Activated T-helper 1 cell treated with anti-CD3 and anti-CD28 coated beads, Interleukin-12 subunit alpha, Interleukin-12 subunit beta, Interleukin-2, Interleukin-4 antibody, amounts not matched to agents 30 ng/mL and 10 ng/mL and 1 ng/mL, durations not matched to agents 14 hours and 24 hours and 36 hours (primary cell): ENCODE measurements around the gene CASP3. TPM values are rescaled to one million over a fixed set of nuclear protein-coding genes. Genes with fewer than 3 reads are reported as not detected.
"Not testable (repeated sequence)": the region's sequence is repeated elsewhere in the genome, so short reads cannot be mapped to it uniquely, and the experiment has no call there.

ENCODE experiments used
- DNase-seq: peaks from one replicate; pipeline ENCODE4 v3.0.0; 2021; ENCODE audit warnings: low spot score
- H3K27ac Mint-ChIP-seq: one replicate; pipeline ENCODE4 v1.8.0; 2021; ENCODE audit warnings: mild to moderate bottlenecking, mixed read lengths
- H3K27me3 Mint-ChIP-seq: one replicate; pipeline ENCODE4 v1.8.0; 2022; ENCODE audit warnings: mild to moderate bottlenecking, moderate library complexity, mixed read lengths; ENCODE audit not compliant: insufficient read depth
- H3K36me3 Mint-ChIP-seq: one replicate; pipeline ENCODE4 v1.8.0; 2021; ENCODE audit warnings: low read depth, mixed read lengths
- H3K4me1 Mint-ChIP-seq: one replicate; pipeline ENCODE4 v1.8.0; 2021; ENCODE audit warnings: low read depth, mixed read lengths
- H3K4me3 Mint-ChIP-seq: one replicate; pipeline ENCODE4 v1.8.0; 2021; ENCODE audit warnings: mild to moderate bottlenecking, moderate library complexity, mixed read lengths
- H3K9me3 Mint-ChIP-seq: one replicate; pipeline ENCODE4 v1.8.0; 2021; ENCODE audit warnings: mixed read lengths
- intact Hi-C: fragments of 100-400 bp; cut with micrococcal nuclease; formaldehyde crosslinking; loops from one replicate; pipeline ENCODE4 v1.15.1; 2024
- total RNA-seq: library from RNA; stranded (reverse); gene quantifications from 2 replicates; pipeline ENCODE4 v1.2.3, GENCODE V29; 2022

CASP3 gene
- total RNA-seq, 1 donor from 2014 or later = 116 TPM

DNA sequence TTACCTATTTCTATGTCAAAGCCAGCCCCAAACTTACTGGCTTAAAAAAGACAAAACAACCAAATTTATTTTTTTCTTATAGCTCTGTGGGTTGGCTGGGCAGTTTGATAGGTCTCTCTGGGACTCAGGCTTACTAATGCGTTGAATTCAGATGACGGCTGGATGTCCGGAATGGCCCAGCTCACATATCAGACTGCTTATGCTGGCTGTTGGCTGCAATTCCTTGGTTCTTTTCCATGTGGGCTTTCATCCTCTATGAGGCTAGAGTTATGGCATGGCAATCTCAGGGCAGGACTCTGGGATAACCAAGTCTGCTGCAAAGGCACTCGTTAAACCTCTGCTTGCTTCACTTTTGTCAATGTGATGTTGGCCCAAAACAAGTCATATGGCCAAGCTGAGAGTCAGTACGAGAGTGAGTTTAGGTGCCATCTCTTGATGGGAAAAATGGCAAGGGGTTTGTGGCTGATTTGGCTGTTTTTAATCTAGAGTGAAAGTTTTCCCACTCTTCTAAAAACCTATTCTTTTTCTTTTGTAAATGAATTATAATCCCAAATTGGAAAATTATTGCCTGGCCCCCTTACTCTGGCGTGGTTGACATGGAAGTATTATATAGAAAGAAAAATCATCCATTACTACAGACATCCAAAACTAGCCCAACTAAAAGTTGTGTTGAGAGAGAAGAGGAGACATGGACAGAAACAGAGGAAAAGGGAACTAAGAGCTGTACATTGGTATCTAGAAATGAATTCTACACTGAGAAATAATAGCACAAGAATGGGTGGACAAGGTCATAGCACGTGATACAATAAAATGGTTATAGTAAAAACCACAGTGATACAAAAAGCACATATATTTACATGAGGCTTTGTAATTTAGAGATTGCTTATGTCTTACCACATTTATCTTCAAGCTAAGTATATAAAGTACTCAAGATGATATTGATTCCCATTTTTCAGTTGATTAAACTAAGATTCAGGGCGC is 6.9 kb upstream of the CASP3 start:
- Mint-ChIP-seq H3K36me3 (peaks cover 21% of the 10 kb centered on the region), H3K9me3 (no peaks in the 10 kb centered on the region), H3K27ac (no peak overlapping the region), H3K4me3 (no peak overlapping the region), H3K4me1 (peaks cover 19% of the 10 kb centered on the region), H3K27me3 (no peaks in the 10 kb centered on the region)
- DNase-seq = no peak
- intact Hi-C loops = no loop called here

DNA sequence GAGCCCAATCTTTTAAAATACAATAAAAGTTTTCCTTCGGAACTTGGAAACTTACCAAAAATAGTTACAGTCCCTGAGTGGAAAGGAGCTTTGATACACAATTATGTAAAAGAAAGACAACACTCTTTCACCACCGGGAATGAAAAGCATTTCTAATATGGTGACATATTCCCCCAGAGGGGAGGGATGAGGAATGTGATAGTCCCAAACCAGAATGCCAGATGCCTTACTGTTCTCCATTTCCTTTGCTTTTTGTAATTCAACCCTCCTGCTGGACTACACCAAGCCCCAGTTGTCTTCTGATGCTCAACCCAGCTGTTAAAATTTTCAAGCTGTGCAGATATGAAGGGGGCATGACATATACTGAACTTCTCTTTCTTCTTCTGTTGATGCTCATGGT is 4.4 kb upstream of the CASP3 start:
- Mint-ChIP-seq H3K27ac (no peak overlapping the region), H3K4me1 (peaks cover 28% of the 10 kb centered on the region), H3K36me3 (peaks cover 21% of the 10 kb centered on the region), H3K27me3 (no peaks in the 10 kb centered on the region), H3K9me3 (no peaks in the 10 kb centered on the region), H3K4me3 (no peak overlapping the region)
- intact Hi-C loops = no loop called here
- no peak for DNase-seq

DNA sequence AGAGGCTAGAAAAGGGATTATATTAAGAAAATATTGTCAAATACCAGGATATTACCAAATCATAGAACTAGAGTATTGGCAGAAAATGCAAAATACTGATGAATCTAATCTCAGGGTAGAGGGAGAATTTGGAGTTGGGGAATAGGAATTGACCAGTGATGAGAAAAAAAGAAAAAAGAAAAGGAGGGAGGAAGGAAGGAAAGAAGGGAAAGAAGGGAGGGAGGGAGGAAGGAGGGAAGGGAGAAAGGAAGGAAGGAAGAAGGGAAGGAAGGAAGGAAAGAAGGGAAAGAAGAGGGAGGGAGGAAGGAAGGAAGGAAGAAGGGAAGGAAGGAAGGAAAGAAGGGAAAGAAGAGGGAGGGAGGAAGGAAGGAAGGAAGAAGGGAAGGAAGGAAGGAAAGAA is 3.4 kb upstream of the CASP3 start:
- H3K27me3 Mint-ChIP-seq, DNase-seq, intact Hi-C loops, H3K27ac Mint-ChIP-seq, H3K4me3 Mint-ChIP-seq, H3K9me3 Mint-ChIP-seq: not testable (repeated sequence)
- Mint-ChIP-seq H3K36me3 (peaks cover 30% of the 10 kb centered on the region), H3K4me1 (peaks cover 33% of the 10 kb centered on the region)

DNA sequence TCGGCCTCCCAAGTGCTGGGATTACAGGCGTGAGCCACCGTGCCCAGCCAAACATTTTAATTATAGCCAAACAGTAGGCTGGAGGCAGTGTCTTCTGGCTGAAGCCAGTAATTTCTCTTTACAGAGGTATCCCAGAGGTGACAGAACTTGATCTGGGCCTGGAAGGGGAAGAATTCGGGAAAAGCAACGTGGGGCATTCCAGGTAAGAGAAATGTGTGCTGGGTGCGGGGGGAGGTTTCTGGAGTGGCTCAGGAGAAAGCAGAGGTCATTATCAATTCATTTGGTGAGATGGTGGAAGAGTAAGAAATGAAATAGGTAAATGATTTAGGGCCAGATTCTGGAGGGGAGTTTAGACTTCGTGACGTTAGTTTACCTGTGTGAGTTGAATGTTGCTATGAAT is 2.7 kb upstream of the CASP3 start:
- no peaks in the 10 kb centered on the region for H3K9me3 Mint-ChIP-seq
- no peak overlapping the region for H3K27ac Mint-ChIP-seq
- no peak for DNase-seq
- H3K4me3 Mint-ChIP-seq = peak overlapping the region; percentile 6
- peaks cover 33% of the 10 kb centered on the region for H3K36me3 Mint-ChIP-seq
- intact Hi-C loops = no loop called here
- H3K4me1 Mint-ChIP-seq = peaks cover 40% of the 10 kb centered on the region
- no peaks in the 10 kb centered on the region for H3K27me3 Mint-ChIP-seq

DNA sequence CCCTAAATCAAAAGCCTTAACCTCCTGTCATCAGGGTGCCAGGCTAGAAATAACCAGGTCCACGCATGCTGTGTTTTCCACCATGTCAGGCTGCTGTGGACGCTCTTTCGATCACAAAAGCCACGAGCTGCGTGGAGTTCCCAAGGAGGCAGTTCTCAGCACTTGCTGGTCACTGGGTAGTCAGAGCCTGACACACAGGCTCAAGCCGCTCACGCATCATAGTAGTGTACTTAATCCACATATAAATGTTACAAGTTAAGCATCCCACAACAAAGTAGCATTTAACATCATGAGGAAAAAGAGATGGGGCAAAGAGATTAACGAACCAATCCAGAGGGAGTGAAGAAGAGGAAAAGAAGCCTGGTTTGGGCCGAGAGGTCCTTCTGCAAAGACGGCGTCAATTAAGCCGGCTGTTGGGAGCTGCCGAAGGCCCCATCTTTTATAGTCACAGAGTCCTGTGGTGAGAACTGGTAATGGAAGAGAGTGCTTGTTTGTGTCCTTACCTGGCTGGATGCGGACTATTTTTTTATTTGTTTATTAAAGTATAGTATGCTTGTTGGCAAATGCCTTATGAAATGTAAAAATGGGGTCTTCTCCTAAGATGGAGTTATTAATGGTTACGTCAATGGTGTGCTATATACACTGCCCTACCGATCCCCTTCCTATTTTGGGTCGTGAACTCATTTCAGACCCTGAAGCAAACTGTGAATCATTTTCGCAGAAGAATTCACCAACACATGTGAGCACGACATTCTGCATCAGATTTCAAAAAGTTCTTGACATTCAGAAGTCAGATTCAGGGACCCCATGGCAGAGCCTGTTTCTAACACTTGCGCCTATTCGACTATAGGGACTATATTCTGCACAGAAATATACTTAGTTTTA is 966 bp upstream of the CASP3 start:
- H3K27ac Mint-ChIP-seq = peak overlapping the region; percentile 91
- H3K27me3 Mint-ChIP-seq = no peaks in the 10 kb centered on the region
- H3K36me3 Mint-ChIP-seq = peaks cover 43% of the 10 kb centered on the region
- intact Hi-C loops = loop anchor here (1.0 to 5.0 kb wide), 20 partner anchors 18 to 1145 kb away; partner anchors contain the start of genes ANKRD37, CENPU, ING2 and IRF2
- H3K4me3 Mint-ChIP-seq = peak overlapping the region; percentile 91
- peaks cover 50% of the 10 kb centered on the region for H3K4me1 Mint-ChIP-seq
- no peak for DNase-seq
- no peaks in the 10 kb centered on the region for H3K9me3 Mint-ChIP-seq

DNA sequence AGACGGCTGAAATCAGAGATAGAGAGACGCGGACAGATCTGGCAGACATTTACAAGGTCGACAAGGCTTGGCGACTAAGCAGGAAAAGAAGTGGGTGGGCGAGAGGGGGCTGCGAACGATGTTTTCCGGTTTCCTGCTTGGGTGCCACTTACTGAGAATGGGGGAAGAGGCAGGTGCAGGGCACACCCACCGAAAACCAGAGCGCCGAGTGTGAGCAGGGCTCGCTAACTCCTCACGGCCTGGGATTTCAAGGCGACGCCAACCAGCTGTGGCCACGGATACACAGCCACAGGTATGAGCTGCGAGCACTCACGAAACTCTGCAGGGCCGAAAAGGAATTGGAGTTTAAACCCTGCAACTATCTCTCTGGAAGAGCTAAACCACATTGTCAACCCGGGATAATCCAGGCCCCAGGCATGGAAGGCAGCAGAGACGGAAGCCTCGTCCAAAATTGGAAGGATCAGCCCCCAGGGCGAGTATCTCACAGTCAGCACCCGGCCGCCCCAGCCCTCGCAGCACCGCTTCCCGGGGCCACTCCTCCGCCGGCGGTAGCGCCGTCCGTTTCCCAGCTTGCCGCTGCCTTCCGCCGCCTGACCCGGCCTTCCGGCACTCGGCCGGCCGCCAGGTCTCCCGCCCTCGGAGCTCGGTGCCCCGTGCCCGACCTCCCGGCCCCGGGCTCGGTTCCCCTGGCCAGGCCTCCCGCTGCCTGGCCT is 778 bp downstream of the CASP3 start:
- H3K36me3 Mint-ChIP-seq = peaks cover 47% of the 10 kb centered on the region
- H3K9me3 Mint-ChIP-seq = no peaks in the 10 kb centered on the region
- H3K4me1 Mint-ChIP-seq = peaks cover 66% of the 10 kb centered on the region
- peak; percentile 48 for DNase-seq
- intact Hi-C loops = loop anchor here (1.0 to 5.0 kb wide), 21 partner anchors 20 to 1144 kb away; partner anchors contain the start of genes ANKRD37, CENPU, ING2 and IRF2
- peak overlapping the region; percentile 91 for H3K27ac Mint-ChIP-seq
- no peaks in the 10 kb centered on the region for H3K27me3 Mint-ChIP-seq
- peak overlapping the region; percentile 95 for H3K4me3 Mint-ChIP-seq

DNA sequence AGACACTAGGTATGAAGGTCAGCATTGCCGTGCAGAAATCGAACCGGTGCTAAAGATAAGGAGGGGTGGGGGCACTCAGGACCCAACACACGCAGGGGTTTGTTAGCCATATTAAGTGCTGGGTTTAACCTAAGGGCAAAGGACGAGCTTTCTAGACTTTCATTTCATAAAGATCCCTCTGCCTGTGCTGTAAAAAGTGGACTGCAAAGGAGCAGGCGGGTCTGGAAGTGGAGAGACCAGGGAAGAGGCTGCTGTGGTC is 1.3 kb downstream of the CASP3 start:
- Mint-ChIP-seq H3K4me1 (peaks cover 66% of the 10 kb centered on the region), H3K36me3 (peaks cover 47% of the 10 kb centered on the region), H3K27me3 (no peaks in the 10 kb centered on the region), H3K4me3 (peak overlapping the region; percentile 95), H3K27ac (peak overlapping the region; percentile 91), H3K9me3 (no peaks in the 10 kb centered on the region)
- DNase-seq = no peak
- intact Hi-C loops = loop anchor here (1.0 to 5.0 kb wide), 9 partner anchors 23 to 1143 kb away; partner anchors contain the start of genes ING2, RWDD4, SLC25A4 and TRAPPC11

DNA sequence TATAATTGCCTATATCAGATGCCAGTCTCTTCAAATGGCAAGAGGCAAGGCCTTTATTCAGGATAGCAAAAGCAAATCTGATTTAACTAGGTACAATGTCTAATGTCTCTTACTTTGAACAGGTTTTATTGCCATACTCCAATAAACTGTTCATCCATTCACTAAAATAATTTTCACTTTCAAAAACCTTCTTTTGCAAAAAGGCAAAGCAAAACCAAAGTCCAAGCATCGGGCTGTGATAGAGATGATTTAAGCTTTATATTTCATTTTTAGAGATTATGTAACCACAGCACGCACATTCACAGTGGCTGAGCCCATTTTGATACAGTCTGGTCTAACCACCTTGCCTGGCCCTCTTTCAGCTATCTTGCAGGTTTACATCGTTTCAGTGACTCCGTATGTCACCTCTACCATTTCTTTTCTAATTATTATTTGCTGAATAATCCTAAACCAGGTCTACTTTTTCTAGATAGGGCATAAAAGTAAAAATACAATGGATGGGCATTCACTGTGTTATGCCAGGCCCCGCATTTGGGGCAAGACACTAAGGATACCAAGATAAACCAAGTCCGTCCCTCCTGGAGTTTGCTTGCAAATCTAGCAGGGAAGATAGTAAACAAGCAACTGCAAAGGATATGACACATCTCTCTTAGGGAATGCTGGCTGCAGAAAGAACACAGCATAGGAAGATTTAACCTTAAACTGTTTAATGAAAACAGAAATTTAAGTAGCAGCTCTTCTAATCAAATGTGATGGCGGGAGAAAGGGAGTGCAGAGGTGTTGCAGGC is 1.8 kb downstream of the CASP3 start:
- intact Hi-C loops = loop anchor here (1.0 to 5.0 kb wide), 9 partner anchors 23 to 1143 kb away; partner anchors contain the start of genes ING2, RWDD4, SLC25A4 and TRAPPC11
- Mint-ChIP-seq H3K4me1 (peaks cover 69% of the 10 kb centered on the region), H3K36me3 (peaks cover 49% of the 10 kb centered on the region), H3K27ac (peak overlapping the region; percentile 91), H3K9me3 (no peaks in the 10 kb centered on the region), H3K27me3 (no peaks in the 10 kb centered on the region), H3K4me3 (peak overlapping the region; percentile 95)
- no peak for DNase-seq

DNA sequence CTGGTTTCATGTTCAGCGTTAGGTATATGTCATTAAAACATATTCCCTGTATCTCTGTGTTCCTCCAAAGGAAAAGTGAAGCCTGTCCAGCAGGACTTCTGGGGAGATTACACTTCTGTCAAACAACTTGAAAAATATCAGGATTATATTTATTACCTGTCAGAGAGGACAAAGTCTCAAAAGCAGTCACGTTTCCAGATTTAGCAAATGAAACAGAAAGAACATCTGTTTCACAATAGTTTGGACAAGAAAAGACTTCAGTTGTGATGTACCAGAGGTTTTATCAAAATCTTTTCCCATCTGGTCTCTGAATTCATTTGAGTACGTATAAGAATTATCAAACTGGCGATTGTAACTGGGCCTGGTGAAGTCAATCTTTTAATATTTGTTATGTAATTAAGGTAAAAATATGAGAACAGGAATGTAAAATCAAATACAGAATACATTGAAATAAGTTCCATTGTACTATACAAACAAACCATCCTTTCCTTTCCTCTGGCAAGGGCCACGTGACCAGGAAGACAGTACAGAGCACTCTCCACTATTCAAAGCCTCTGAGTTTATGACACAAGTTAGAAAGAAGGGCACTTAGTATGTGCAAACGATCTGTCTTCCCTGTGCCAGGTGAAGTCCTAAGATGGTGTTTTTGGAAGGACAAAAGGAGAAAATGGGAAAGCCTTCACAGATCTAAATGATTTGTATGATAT is 3.2 kb downstream of the CASP3 start:
- intact Hi-C loops = loop anchor here (5.0 kb wide), 3 partner anchors 316 to 989 kb away; partner anchors contain the start of genes RWDD4, SLC25A4 and TRAPPC11
- Mint-ChIP-seq H3K27ac (peak overlapping the region; percentile 73), H3K9me3 (no peaks in the 10 kb centered on the region), H3K36me3 (peaks cover 55% of the 10 kb centered on the region), H3K4me3 (peak overlapping the region; percentile 95), H3K4me1 (peaks cover 75% of the 10 kb centered on the region), H3K27me3 (no peaks in the 10 kb centered on the region)
- DNase-seq = no peak

DNA sequence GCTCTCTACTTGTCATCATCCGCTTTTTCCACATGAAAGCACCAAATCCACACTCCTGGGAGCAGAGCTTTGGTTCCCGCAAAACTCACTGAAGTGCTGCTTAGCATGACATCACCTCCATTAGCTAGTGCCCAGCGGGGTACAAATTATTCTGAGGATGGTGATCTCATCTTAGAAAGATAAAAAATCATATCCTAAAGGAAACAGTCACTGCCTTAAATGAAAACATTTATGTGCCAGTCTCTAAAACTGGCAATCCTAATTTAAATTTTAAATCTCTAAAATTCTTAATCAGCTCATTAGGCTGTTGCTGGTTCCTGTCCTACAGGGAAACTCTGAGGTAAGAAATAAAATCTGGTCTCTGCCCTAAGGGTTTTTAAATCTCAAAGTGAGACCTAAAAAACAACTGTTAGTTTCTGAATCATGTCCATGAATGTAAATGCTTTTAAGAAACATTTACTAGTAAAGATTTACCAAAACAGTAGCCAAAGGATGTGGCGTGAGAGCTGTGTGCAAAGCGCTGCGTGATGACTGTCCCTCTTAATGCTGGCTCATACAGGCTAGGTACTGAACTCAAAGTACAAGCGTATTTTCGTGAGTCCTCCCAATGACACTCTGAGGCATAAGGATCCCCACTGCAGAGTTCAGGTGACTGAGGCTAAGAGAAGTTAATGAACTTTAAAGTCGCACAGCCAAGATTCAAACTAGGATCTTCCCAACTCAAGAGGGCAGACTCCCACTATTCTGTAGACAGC is 4.5 kb downstream of the CASP3 start:
- peak overlapping the region; percentile 73 for H3K27ac Mint-ChIP-seq
- H3K27me3 Mint-ChIP-seq = no peaks in the 10 kb centered on the region
- peaks cover 62% of the 10 kb centered on the region for H3K36me3 Mint-ChIP-seq
- no peak for DNase-seq
- peaks cover 78% of the 10 kb centered on the region for H3K4me1 Mint-ChIP-seq
- H3K4me3 Mint-ChIP-seq = peak overlapping the region; percentile 66
- no peaks in the 10 kb centered on the region for H3K9me3 Mint-ChIP-seq
- intact Hi-C loops = loop anchor here (5.0 kb wide), 3 partner anchors 318 to 987 kb away; partner anchors contain the start of genes RWDD4, SLC25A4 and TRAPPC11

DNA sequence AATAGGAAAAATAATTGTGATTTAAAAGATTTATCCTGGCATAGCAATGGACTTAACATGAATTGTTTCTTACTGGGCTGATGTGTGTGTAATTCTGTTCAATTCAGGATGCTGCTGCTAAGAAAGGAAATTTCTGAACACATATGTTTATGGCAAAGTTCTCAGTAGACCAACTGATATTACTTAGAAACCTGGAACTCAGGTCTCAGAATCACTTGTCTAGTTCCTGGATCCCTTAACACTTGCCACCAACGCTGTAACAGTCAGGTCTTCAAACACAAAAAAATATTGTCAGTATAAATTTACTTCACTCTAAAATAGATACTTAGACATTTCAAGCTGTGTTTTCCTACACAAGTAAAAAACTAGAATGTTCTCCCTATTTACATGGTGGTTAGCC is 5.5 kb downstream of the CASP3 start:
- H3K4me1 Mint-ChIP-seq = peaks cover 88% of the 10 kb centered on the region
- no peaks in the 10 kb centered on the region for H3K9me3 Mint-ChIP-seq
- intact Hi-C loops = loop anchor here (1.0 kb wide), 1 partner anchor 8 kb away; no protein-coding TSS in a partner anchor
- H3K4me3 Mint-ChIP-seq = peak overlapping the region; percentile 78
- peak overlapping the region; percentile 60 for H3K27ac Mint-ChIP-seq
- DNase-seq = no peak
- no peaks in the 10 kb centered on the region for H3K27me3 Mint-ChIP-seq
- peaks cover 70% of the 10 kb centered on the region for H3K36me3 Mint-ChIP-seq
